Skeletal muscle satellite cell (primary cell): Measurements from ENCODE around the gene WNT7A.

Source experiments
- H3K27me3 ChIP-seq: 2 replicates; pipeline ENCODE4 v1.7.0; 2013; ENCODE audit warnings: low read length; ENCODE audit not compliant: control insufficient read depth, insufficient read depth
- H3K36me3 ChIP-seq: 2 replicates; pipeline ENCODE4 v1.7.0; 2013; ENCODE audit warnings: mild to moderate bottlenecking, control low read depth, low read length; ENCODE audit not compliant: insufficient read depth
- H3K4me1 ChIP-seq: 2 replicates; pipeline ENCODE4 v1.7.0; 2013; ENCODE audit warnings: low read length; ENCODE audit not compliant: control insufficient read depth, insufficient read depth
- H3K4me2 ChIP-seq: 2 replicates; pipeline ENCODE4 v1.7.0; 2013; ENCODE audit warnings: mild to moderate bottlenecking, low read length
- H3K4me3 ChIP-seq: 2 replicates; pipeline ENCODE4 v1.7.0; 2013; ENCODE audit warnings: low read length
- H3K9ac ChIP-seq: 2 replicates; pipeline ENCODE4 v1.7.0; 2013; ENCODE audit warnings: mild to moderate bottlenecking, low read depth, low read length, moderate library complexity
- H3K9me3 ChIP-seq: replicated peaks from 2 replicates; pipeline ENCODE4 v1.7.0; 2013; ENCODE audit warnings: mild to moderate bottlenecking, control low read depth, low read length

Gene WNT7A

GRCh38 chr3:13882876-13883275 is 3.0 kb upstream of the WNT7A start:
- Histone ChIP-seq H3K9ac (no peak overlapping the region), H3K9me3 (no peaks in the 10 kb centered on the region), H3K4me3 (no peak overlapping the region), H3K27me3 (peaks cover 32% of the 10 kb centered on the region), H3K4me1 (no peaks in the 10 kb centered on the region), H3K4me2 (no peak overlapping the region), H3K36me3 (no peaks in the 10 kb centered on the region)

GRCh38 chr3:13881536-13882410 is 1.9 kb upstream of the WNT7A start:
- no peak overlapping the region for H3K4me2 ChIP-seq
- no peak overlapping the region for H3K9ac ChIP-seq
- H3K4me1 ChIP-seq: no peaks in the 10 kb centered on the region
- peaks cover 43% of the 10 kb centered on the region for H3K27me3 ChIP-seq
- no peak overlapping the region for H3K4me3 ChIP-seq
- no peaks in the 10 kb centered on the region for H3K9me3 ChIP-seq
- no peaks in the 10 kb centered on the region for H3K36me3 ChIP-seq

GRCh38 chr3:13880811-13881156 is 913 bp upstream of the WNT7A start:
- Histone ChIP-seq H3K9me3 (no peaks in the 10 kb centered on the region), H3K4me1 (no peaks in the 10 kb centered on the region), H3K9ac (no peak overlapping the region), H3K27me3 (peaks cover 44% of the 10 kb centered on the region), H3K36me3 (no peaks in the 10 kb centered on the region), H3K4me3 (no peak overlapping the region), H3K4me2 (no peak overlapping the region)

GRCh38 chr3:13879102-13879945 is 547 bp downstream of the WNT7A start:
- no peaks in the 10 kb centered on the region for H3K4me1 ChIP-seq
- H3K4me3 ChIP-seq: no peak overlapping the region
- peaks cover 44% of the 10 kb centered on the region for H3K27me3 ChIP-seq
- H3K9ac ChIP-seq: no peak overlapping the region
- H3K36me3 ChIP-seq: no peaks in the 10 kb centered on the region
- no peak overlapping the region for H3K4me2 ChIP-seq
- no peaks in the 10 kb centered on the region for H3K9me3 ChIP-seq

GRCh38 chr3:13878281-13879101 is 1.4 kb downstream of the WNT7A start:
- no peaks in the 10 kb centered on the region for H3K4me1 ChIP-seq
- no peak overlapping the region for H3K4me2 ChIP-seq
- H3K9ac ChIP-seq: no peak overlapping the region
- no peak overlapping the region for H3K4me3 ChIP-seq
- no peaks in the 10 kb centered on the region for H3K36me3 ChIP-seq
- no peaks in the 10 kb centered on the region for H3K9me3 ChIP-seq
- H3K27me3 ChIP-seq: peaks cover 44% of the 10 kb centered on the region

GRCh38 chr3:13877911-13878280 is 2.0 kb downstream of the WNT7A start:
- H3K27me3 ChIP-seq: peaks cover 44% of the 10 kb centered on the region
- no peak overlapping the region for H3K9ac ChIP-seq

GRCh38 chr3:13876451-13877100 is 3.3 kb downstream of the WNT7A start:
- H3K9ac ChIP-seq: no peak overlapping the region
- peaks cover 42% of the 10 kb centered on the region for H3K27me3 ChIP-seq
- no peaks in the 10 kb centered on the region for H3K36me3 ChIP-seq
- H3K4me1 ChIP-seq: no peaks in the 10 kb centered on the region
- no peak overlapping the region for H3K4me2 ChIP-seq
- H3K9me3 ChIP-seq: no peaks in the 10 kb centered on the region
- no peak overlapping the region for H3K4me3 ChIP-seq

More at GRCh38 chr3:13877911-13878280, 2.0 kb downstream of the WNT7A start:
- H3K36me3 ChIP-seq: no peaks in the 10 kb centered on the region
- H3K9me3 ChIP-seq: no peaks in the 10 kb centered on the region
- H3K4me3 ChIP-seq: no peak overlapping the region
- H3K4me1 ChIP-seq: no peaks in the 10 kb centered on the region
- H3K4me2 ChIP-seq: no peak overlapping the region

- H3K4me3 ChIP-seq: no peak overlapping the region
- H3K27me3 ChIP-seq: peaks cover 28% of the 10 kb centered on the region
- no peaks in the 10 kb centered on the region for H3K4me1 ChIP-seq
- no peak overlapping the region for H3K9ac ChIP-seq
- H3K36me3 ChIP-seq: no peaks in the 10 kb centered on the region
- no peak overlapping the region for H3K4me2 ChIP-seq
- H3K9me3 ChIP-seq: no peaks in the 10 kb centered on the region
Observed at GRCh38 chr3:13874891-13875290, 5.0 kb downstream of the WNT7A start.

- H3K36me3 ChIP-seq: no peaks in the 10 kb centered on the region
- no peaks in the 10 kb centered on the region for H3K9me3 ChIP-seq
- no peak overlapping the region for H3K9ac ChIP-seq
- H3K4me3 ChIP-seq: no peak overlapping the region
- no peaks in the 10 kb centered on the region for H3K4me1 ChIP-seq
- H3K27me3 ChIP-seq: peaks cover 19% of the 10 kb centered on the region
- H3K4me2 ChIP-seq: no peak overlapping the region
Observed at GRCh38 chr3:13873818-13874217, 6.1 kb downstream of the WNT7A start.

- H3K4me1 ChIP-seq: no peaks in the 10 kb centered on the region
- H3K4me2 ChIP-seq: no peak overlapping the region
- no peaks in the 10 kb centered on the region for H3K36me3 ChIP-seq
- H3K9me3 ChIP-seq: no peaks in the 10 kb centered on the region
- H3K9ac ChIP-seq: no peak overlapping the region
- H3K4me3 ChIP-seq: no peak overlapping the region
- H3K27me3 ChIP-seq: peaks cover 8% of the 10 kb centered on the region
Observed at GRCh38 chr3:13872451-13872850, 7.4 kb downstream of the WNT7A start.

- Histone ChIP-seq H3K4me3 (no peak overlapping the region), H3K9ac (no peak overlapping the region), H3K4me1 (no peaks in the 10 kb centered on the region), H3K36me3 (no peaks in the 10 kb centered on the region), H3K9me3 (no peaks in the 10 kb centered on the region), H3K27me3 (peaks cover 1% of the 10 kb centered on the region), H3K4me2 (no peak overlapping the region)
Observed at GRCh38 chr3:13871791-13872190, 8.1 kb downstream of the WNT7A start.
